ENCODE results near the gene TXNDC8. TPM values are rescaled to one million over a fixed set of nuclear protein-coding genes. Genes with fewer than 3 reads are reported as not detected.

The TXNDC8 gene
- total RNA-seq = not detected in 2 replicates

DNA sequence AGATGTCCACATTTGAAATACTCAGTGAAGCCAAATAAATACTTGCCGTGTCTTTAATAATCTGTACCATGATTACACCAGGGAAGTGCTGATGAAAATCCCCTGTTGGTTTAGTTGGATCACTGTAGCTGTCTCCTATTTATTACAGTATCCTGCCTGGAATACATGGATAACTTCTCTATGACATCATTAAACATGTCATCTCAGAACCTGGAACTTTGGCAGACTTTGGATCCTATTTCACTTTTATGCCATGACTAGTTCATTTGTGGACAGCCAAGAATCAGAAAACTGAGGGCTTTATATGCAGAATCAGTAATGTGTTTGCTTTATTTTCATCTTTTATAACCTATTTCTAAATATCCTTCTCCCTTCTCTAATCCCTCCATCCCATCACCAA is at the start of gene TXNDC8:
TSS of gene TXNDC8 (minus strand) at position 137 of the 400 bp plus-strand sequence.

DNA sequence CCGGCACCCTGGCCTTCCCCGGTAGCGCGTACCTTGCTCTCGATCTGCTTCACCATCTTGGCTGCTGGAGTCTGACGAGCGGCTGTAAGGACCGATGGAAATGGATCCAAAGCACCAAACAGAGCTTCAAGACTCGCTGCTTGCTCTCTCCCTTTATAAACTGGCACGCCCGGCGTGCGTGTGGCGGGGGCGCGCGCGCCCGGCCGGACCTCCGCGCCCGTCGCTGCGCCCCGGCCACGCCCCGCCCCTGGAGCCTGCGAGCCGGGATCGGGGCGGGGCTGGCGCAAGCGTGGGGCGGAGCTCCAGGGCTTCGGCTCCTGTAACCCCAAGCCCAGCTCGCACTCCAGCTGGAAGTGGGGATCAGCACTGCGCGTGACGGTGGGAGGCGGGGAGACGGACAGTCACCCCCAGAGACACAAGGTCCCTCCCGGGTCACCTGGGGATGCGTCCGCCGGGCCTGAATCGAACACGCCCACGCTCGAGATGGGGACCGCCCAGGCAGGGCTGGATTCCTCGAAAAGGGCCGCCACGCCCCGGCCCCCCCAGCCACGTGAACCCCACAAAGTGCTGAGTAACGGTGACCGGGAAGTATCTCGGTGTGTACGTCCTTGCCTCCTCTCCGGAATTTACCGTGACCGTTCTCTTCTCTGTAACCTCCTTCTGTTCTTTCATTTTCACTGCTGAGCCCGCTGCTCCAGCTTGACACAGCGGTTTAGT is 81.1 kb downstream of the TXNDC8 start, which contains the start of gene TXN:
TSS of gene TXN (minus strand) at position 128 of the 717 bp plus-strand sequence. CDS start at position 56, 72 bp downstream.

Other genes starting within 250 kb of the TXNDC8 start
- gene C9orf152, start 129.7 kb downstream of the TXNDC8 start, total RNA-seq = 0.17 TPM in 1 of 2 replicates, not detected in the other
- 256 and 276 TPM in 2 replicates for gene TXN, start 81.4 kb downstream of the TXNDC8 start, total RNA-seq
- 139 and 162 TPM in 2 replicates for gene SVEP1, start 241.9 kb upstream of the TXNDC8 start, total RNA-seq

Data from pericardium fibroblast (primary cell).